Mesothelial cell of epicardium (in vitro differentiated cells): ENCODE results near the gene LIN7A. TPM values are rescaled to one million over a fixed set of nuclear protein-coding genes. Genes with fewer than 3 reads are reported as not detected.

Experiments used
- DNase-seq, 2 experiments: peaks; one replicate each; pipeline ENCODE4 v3.0.0; 2021; ENCODE audit warnings: low spot score in 2 of 2; ENCODE audit not compliant: unreplicated experiment in 2 of 2
- H3K27ac Mint-ChIP-seq: 2 replicates; pipeline ENCODE4 v1.8.0; 2021; ENCODE audit warnings: mixed read lengths
- H3K27me3 Mint-ChIP-seq: 2 replicates; pipeline ENCODE4 v1.8.0; 2021; ENCODE audit warnings: low read depth, mixed read lengths
- H3K36me3 Mint-ChIP-seq: 2 replicates; pipeline ENCODE4 v1.8.0; 2021; ENCODE audit warnings: mixed read lengths
- H3K4me1 Mint-ChIP-seq: 2 replicates; pipeline ENCODE4 v1.8.0; 2021; ENCODE audit warnings: mixed read lengths
- H3K4me3 Mint-ChIP-seq: 2 replicates; pipeline ENCODE4 v1.8.0; 2021; ENCODE audit warnings: mild to moderate bottlenecking, moderate library complexity, mixed read lengths
- H3K9me3 Mint-ChIP-seq: 2 replicates; pipeline ENCODE4 v1.8.0; 2021; ENCODE audit warnings: mixed read lengths
- microRNA-seq: library from miRNA; unstranded; fragments of <30 nt; microRNA quantifications from one replicate; pipeline ENCODE4 v1.2.0, GENCODE V29; 2021; ENCODE audit warnings: inconsistent platforms, mixed read lengths
- total RNA-seq: library from RNA; stranded (reverse); gene quantifications from 3 replicates; pipeline ENCODE4 v1.2.1, GENCODE V29; 2021
- TF ChIP-seq, protein P1 (sequence below): fragments of 200-600 bp; sonication (generic); IDR thresholded peaks from one replicate; pipeline ENCODE4 v1.5.0; 2021; ENCODE audit warnings: antibody characterized with exemption; ENCODE audit not compliant: unreplicated experiment

Gene LIN7A
- total RNA-seq, 1 donor from 2014 or later, result 9.9 TPM

- no peak overlapping the region for H3K27ac Mint-ChIP-seq
- no peaks in the 10 kb centered on the region for H3K4me1 Mint-ChIP-seq
- TF ChIP-seq, protein P1, sequence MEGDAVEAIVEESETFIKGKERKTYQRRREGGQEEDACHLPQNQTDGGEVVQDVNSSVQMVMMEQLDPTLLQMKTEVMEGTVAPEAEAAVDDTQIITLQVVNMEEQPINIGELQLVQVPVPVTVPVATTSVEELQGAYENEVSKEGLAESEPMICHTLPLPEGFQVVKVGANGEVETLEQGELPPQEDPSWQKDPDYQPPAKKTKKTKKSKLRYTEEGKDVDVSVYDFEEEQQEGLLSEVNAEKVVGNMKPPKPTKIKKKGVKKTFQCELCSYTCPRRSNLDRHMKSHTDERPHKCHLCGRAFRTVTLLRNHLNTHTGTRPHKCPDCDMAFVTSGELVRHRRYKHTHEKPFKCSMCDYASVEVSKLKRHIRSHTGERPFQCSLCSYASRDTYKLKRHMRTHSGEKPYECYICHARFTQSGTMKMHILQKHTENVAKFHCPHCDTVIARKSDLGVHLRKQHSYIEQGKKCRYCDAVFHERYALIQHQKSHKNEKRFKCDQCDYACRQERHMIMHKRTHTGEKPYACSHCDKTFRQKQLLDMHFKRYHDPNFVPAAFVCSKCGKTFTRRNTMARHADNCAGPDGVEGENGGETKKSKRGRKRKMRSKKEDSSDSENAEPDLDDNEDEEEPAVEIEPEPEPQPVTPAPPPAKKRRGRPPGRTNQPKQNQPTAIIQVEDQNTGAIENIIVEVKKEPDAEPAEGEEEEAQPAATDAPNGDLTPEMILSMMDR, result no peak
- H3K9me3 Mint-ChIP-seq, result no peaks in the 10 kb centered on the region
- no peak overlapping the region for H3K4me3 Mint-ChIP-seq
- no peaks in the 10 kb centered on the region for H3K36me3 Mint-ChIP-seq
- DNase-seq, result no peak
- H3K27me3 Mint-ChIP-seq, result peaks cover 26% of the 10 kb centered on the region
Observed at GRCh38 chr12:80745851-80746505, 191.8 kb downstream of the LIN7A start.

Small RNAs within 50 kb of the gene (microRNA-seq; reads per million reads assigned to microRNA genes)
- gene MIR617, result not detected
- gene MIR618, result 1.5 reads per million

Other genes starting within 250 kb of the LIN7A start
- gene MYF6, start 230.3 kb downstream of the LIN7A start, total RNA-seq, result 0.16 to 0.22 TPM (median 0.20 TPM) in 3 replicates
- gene MYF5, start 221.0 kb downstream of the LIN7A start, total RNA-seq, result not detected in 3 replicates
- gene ACSS3, start 140.1 kb upstream of the LIN7A start, total RNA-seq, result 22.9 to 24.3 TPM (median 23.4 TPM) in 3 replicates